ENCODE measurements around the gene ZDHHC14.

- TF ChIP-seq, protein P1, sequence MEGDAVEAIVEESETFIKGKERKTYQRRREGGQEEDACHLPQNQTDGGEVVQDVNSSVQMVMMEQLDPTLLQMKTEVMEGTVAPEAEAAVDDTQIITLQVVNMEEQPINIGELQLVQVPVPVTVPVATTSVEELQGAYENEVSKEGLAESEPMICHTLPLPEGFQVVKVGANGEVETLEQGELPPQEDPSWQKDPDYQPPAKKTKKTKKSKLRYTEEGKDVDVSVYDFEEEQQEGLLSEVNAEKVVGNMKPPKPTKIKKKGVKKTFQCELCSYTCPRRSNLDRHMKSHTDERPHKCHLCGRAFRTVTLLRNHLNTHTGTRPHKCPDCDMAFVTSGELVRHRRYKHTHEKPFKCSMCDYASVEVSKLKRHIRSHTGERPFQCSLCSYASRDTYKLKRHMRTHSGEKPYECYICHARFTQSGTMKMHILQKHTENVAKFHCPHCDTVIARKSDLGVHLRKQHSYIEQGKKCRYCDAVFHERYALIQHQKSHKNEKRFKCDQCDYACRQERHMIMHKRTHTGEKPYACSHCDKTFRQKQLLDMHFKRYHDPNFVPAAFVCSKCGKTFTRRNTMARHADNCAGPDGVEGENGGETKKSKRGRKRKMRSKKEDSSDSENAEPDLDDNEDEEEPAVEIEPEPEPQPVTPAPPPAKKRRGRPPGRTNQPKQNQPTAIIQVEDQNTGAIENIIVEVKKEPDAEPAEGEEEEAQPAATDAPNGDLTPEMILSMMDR (IDR thresholded peaks at IDR 0.05; ENCODE audit: insufficient read depth, low read length) = no peak
- TF ChIP-seq POLR2AphosphoS5 (IDR thresholded peaks at IDR 0.05; ENCODE audit: low read depth) = no peak
- no peak for TF ChIP-seq GABPA (IDR thresholded peaks at IDR 0.05; ENCODE audit: low read depth)
- no peak for TF ChIP-seq SPI1 (IDR thresholded peaks at IDR 0.05; ENCODE audit: borderline replicate concordance, low read depth)
Observed at GRCh38 chr6:157454762-157455714, 74.0 kb downstream of the ZDHHC14 start.
